HepG2 (cell line): ENCODE results near the gene ZNF71. TPM values are rescaled to one million over a fixed set of nuclear protein-coding genes. Genes with fewer than 3 reads are reported as not detected.

Experiments
- AGO2 ChIP-seq: fragments of 200-400 bp; formaldehyde crosslinking; optimal IDR thresholded peaks from 2 replicates; pipeline ENCODE3; 2017; ENCODE audit warnings: mild to moderate bottlenecking, low read depth, low read length, moderate library complexity
- FOSL2 ChIP-seq: sonication (generic); formaldehyde crosslinking; IDR thresholded peaks from 2 replicates; pipeline ENCODE4 v1.4.0; 2020; ENCODE audit warnings: missing genetic modification reagents
- JARID2 ChIP-seq: sonication (generic); formaldehyde crosslinking; IDR thresholded peaks from 2 replicates; pipeline ENCODE4 v1.8.1; 2023; ENCODE audit warnings: missing genetic modification reagents, inconsistent platforms; ENCODE audit not compliant: insufficient replicate concordance
- MED8 ChIP-seq: sonication (generic); formaldehyde crosslinking; IDR thresholded peaks from 2 replicates; pipeline ENCODE4 v1.8.1; 2023; ENCODE audit warnings: mild to moderate bottlenecking, missing genetic modification reagents; ENCODE audit not compliant: insufficient replicate concordance
- NCOA2 ChIP-seq: sonication (generic); formaldehyde crosslinking; IDR thresholded peaks from 2 replicates; pipeline ENCODE4 v1.8.0; 2022; ENCODE audit warnings: inconsistent platforms
- RFXAP ChIP-seq: sonication (generic); formaldehyde crosslinking; IDR thresholded peaks from 2 replicates; pipeline ENCODE4 v1.4.0; 2020; ENCODE audit warnings: missing genetic modification reagents, borderline replicate concordance
- TBL1XR1 ChIP-seq: fragments of 150-350 bp; IDR thresholded peaks from 2 replicates; pipeline ENCODE4 v1.6.1; 2014; ENCODE audit warnings: borderline replicate concordance, low read length; ENCODE audit not compliant: partially characterized antibody
- U2AF1 ChIP-seq: fragments of 200-400 bp; formaldehyde crosslinking; optimal IDR thresholded peaks from 2 replicates; pipeline ENCODE3; 2017; ENCODE audit warnings: mild to moderate bottlenecking, low read depth, low read length
- XBP1 ChIP-seq: sonication (generic); formaldehyde crosslinking; IDR thresholded peaks from 2 replicates; pipeline ENCODE4 v1.5.0; 2020; ENCODE audit warnings: missing genetic modification reagents
- YEATS2 ChIP-seq: sonication (generic); formaldehyde crosslinking; IDR thresholded peaks from 2 replicates; pipeline ENCODE4 v1.4.0; 2020; ENCODE audit warnings: missing genetic modification reagents, borderline replicate concordance
- ZNF121 ChIP-seq: sonication (generic); formaldehyde crosslinking; IDR thresholded peaks from 2 replicates; pipeline ENCODE4 v1.5.0; 2020; ENCODE audit warnings: mild to moderate bottlenecking, missing genetic modification reagents
- ZNF558 ChIP-seq: sonication (generic); formaldehyde crosslinking; IDR thresholded peaks from 2 replicates; pipeline ENCODE4 v1.9.0; 2022; ENCODE audit warnings: mild to moderate bottlenecking, missing genetic modification reagents, borderline replicate concordance
- ZNF713 ChIP-seq: sonication (generic); formaldehyde crosslinking; IDR thresholded peaks from 2 replicates; pipeline ENCODE4 v1.4.0; 2020; ENCODE audit warnings: mild to moderate bottlenecking, missing genetic modification reagents
- ZNF788 ChIP-seq: sonication (generic); formaldehyde crosslinking; IDR thresholded peaks from 2 replicates; pipeline ENCODE4 v1.5.0; 2020; ENCODE audit warnings: mild to moderate bottlenecking, missing genetic modification reagents, borderline replicate concordance
- polyA plus RNA-seq, 8 experiments: library from polyadenylated mRNA; depleted of rRNA in 3 of 8; stranded (reverse) in 7 of 8; unstranded in 1 of 8; fragments of >200 nt; fragmentation: Illumina TruSeq in 4 of 8; extraction: Trizol in 4 of 8; gene quantifications; 2 replicates each; pipeline versions ENCODE4 v1.2.1 to v1.2.3, GENCODE V29; 2011 to 2016; ENCODE audit warnings: low read depth in 4 of 8, missing spikeins in 1 of 8, mixed read lengths in 1 of 8; ENCODE audit not compliant: insufficient read depth in 1 of 8
- total RNA-seq, 5 experiments: library from RNA; depleted of rRNA; stranded (reverse); fragments of >200 nt; fragmentation: Illumina TruSeq; extraction: Trizol; gene quantifications; 2 replicates each; pipeline ENCODE4 v1.2.3, GENCODE V29; 2016; ENCODE audit warnings: low read depth in 1 of 5
- TF ChIP-seq, protein P1 (sequence below): sonication (generic); formaldehyde crosslinking; IDR thresholded peaks from 2 replicates; pipeline ENCODE4 v1.4.0; 2020; ENCODE audit warnings: missing genetic modification reagents
- TF ChIP-seq, protein P2 (sequence below): sonication (generic); formaldehyde crosslinking; IDR thresholded peaks from 2 replicates; pipeline ENCODE4 v1.4.0; 2020; ENCODE audit warnings: mild to moderate bottlenecking, missing genetic modification reagents
- TF ChIP-seq, protein P3 (sequence below): sonication (generic); formaldehyde crosslinking; IDR thresholded peaks from 2 replicates; pipeline ENCODE4 v1.5.0; 2020; ENCODE audit warnings: missing genetic modification reagents, mild to moderate bottlenecking, borderline replicate concordance
- TF ChIP-seq, protein P4 (sequence below): sonication (generic); formaldehyde crosslinking; IDR thresholded peaks from 2 replicates; pipeline ENCODE4 v1.5.0; 2020; ENCODE audit warnings: mild to moderate bottlenecking, missing genetic modification reagents

Gene ZNF71
- total and polyA plus RNA-seq, 2 of the 13 experiments (the other 11 are each of a cell fraction or from before 2014, with no cell fraction given): 2.2 to 4.4 TPM

DNA sequence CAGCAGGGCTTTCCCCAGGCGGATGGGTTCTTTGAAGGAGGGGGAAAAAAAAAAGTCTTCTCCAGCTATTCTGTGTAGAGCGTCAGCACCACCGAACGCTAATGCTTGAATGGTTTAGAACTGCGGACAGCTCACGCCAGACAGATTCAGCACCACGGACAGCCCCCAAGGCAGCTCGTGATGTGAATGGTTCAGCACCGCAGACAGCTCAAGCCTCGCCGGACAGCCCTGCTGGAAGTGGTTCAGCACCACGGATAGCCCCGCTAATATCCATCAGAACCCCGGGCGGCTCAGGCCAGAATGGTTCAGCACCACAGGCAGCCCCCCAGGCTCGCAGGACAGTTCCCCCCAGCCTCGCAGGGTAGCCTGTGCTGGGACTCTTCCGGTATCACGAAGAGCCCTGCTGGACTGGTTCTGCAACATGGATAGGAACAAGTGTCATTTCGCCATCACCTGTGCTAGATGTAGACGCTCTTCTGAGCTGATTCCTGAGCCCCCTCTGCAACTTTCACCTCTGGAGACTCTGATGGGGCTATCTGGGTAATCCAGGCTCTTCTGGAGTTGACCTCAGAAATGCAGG, 43.0 kb downstream of the ZNF71 start (continued):
- TF ChIP-seq, protein P1, sequence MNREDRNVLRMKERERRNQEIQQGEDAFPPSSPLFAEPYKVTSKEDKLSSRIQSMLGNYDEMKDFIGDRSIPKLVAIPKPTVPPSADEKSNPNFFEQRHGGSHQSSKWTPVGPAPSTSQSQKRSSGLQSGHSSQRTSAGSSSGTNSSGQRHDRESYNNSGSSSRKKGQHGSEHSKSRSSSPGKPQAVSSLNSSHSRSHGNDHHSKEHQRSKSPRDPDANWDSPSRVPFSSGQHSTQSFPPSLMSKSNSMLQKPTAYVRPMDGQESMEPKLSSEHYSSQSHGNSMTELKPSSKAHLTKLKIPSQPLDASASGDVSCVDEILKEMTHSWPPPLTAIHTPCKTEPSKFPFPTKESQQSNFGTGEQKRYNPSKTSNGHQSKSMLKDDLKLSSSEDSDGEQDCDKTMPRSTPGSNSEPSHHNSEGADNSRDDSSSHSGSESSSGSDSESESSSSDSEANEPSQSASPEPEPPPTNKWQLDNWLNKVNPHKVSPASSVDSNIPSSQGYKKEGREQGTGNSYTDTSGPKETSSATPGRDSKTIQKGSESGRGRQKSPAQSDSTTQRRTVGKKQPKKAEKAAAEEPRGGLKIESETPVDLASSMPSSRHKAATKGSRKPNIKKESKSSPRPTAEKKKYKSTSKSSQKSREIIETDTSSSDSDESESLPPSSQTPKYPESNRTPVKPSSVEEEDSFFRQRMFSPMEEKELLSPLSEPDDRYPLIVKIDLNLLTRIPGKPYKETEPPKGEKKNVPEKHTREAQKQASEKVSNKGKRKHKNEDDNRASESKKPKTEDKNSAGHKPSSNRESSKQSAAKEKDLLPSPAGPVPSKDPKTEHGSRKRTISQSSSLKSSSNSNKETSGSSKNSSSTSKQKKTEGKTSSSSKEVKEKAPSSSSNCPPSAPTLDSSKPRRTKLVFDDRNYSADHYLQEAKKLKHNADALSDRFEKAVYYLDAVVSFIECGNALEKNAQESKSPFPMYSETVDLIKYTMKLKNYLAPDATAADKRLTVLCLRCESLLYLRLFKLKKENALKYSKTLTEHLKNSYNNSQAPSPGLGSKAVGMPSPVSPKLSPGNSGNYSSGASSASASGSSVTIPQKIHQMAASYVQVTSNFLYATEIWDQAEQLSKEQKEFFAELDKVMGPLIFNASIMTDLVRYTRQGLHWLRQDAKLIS: peak; percentile 97
- peak; percentile 88 for TF ChIP-seq FOSL2
- peak; percentile 98 for TF ChIP-seq RFXAP
- peak; percentile 91 for TF ChIP-seq NCOA2 (CRISPR knock-in tag)
- TF ChIP-seq, protein P2, sequence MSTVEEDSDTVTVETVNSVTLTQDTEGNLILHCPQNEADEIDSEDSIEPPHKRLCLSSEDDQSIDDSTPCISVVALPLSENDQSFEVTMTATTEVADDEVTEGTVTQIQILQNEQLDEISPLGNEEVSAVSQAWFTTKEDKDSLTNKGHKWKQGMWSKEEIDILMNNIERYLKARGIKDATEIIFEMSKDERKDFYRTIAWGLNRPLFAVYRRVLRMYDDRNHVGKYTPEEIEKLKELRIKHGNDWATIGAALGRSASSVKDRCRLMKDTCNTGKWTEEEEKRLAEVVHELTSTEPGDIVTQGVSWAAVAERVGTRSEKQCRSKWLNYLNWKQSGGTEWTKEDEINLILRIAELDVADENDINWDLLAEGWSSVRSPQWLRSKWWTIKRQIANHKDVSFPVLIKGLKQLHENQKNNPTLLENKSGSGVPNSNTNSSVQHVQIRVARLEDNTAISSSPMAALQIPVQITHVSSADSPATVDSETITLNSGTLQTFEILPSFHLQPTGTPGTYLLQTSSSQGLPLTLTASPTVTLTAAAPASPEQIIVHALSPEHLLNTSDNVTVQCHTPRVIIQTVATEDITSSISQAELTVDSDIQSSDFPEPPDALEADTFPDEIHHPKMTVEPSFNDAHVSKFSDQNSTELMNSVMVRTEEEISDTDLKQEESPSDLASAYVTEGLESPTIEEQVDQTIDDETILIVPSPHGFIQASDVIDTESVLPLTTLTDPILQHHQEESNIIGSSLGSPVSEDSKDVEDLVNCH (CRISPR knock-in tag): peak; percentile 90; the same call in 1 of the 2 replicates
- TF ChIP-seq ZNF788 (CRISPR knock-in tag): peak; percentile 95; the same call in 1 of the 2 replicates
- TF ChIP-seq YEATS2 (CRISPR knock-in tag): peak; percentile 94
- peak; percentile 100 for TF ChIP-seq ZNF558
- TF ChIP-seq XBP1: peak; percentile 99
- TF ChIP-seq U2AF1: no peak
- TF ChIP-seq ZNF121 (CRISPR knock-in tag): peak; percentile 78
- TF ChIP-seq, protein P3, sequence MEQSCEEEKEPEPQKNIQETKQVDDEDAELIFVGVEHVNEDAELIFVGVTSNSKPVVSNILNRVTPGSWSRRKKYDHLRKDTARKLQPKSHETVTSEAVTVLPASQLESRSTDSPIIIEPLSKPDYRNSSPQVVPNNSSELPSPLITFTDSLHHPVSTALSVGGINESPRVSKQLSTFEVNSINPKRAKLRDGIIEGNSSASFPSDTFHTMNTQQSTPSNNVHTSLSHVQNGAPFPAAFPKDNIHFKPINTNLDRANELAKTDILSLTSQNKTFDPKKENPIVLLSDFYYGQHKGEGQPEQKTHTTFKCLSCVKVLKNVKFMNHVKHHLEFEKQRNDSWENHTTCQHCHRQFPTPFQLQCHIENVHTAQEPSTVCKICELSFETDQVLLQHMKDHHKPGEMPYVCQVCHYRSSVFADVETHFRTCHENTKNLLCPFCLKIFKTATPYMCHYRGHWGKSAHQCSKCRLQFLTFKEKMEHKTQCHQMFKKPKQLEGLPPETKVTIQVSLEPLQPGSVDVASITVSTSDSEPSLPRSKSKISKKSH (CRISPR knock-in tag): peak; percentile 100
- no peak for TF ChIP-seq TBL1XR1
- TF ChIP-seq AGO2: no peak
- TF ChIP-seq MED8 (CRISPR knock-in tag): peak; percentile 64
- TF ChIP-seq, protein P4, sequence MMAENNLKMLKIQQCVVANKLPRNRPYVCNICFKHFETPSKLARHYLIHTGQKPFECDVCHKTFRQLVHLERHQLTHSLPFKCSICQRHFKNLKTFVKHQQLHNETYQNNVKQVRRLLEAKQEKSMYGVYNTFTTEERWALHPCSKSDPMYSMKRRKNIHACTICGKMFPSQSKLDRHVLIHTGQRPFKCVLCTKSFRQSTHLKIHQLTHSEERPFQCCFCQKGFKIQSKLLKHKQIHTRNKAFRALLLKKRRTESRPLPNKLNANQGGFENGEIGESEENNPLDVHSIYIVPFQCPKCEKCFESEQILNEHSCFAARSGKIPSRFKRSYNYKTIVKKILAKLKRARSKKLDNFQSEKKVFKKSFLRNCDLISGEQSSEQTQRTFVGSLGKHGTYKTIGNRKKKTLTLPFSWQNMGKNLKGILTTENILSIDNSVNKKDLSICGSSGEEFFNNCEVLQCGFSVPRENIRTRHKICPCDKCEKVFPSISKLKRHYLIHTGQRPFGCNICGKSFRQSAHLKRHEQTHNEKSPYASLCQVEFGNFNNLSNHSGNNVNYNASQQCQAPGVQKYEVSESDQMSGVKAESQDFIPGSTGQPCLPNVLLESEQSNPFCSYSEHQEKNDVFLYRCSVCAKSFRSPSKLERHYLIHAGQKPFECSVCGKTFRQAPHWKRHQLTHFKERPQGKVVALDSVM (CRISPR knock-in tag): peak; percentile 81
- TF ChIP-seq ZNF713: peak; percentile 90
- TF ChIP-seq JARID2 (CRISPR knock-in tag): peak; percentile 100
